Activated T-helper 17 cell treated with anti-CD3 and anti-CD28 coated beads, Interleukin-2, amount 50 U/mL, for 72 hours (primary cell): Measurements from ENCODE around the gene FGF1. TPM values are rescaled to one million over a fixed set of nuclear protein-coding genes. Genes with fewer than 3 reads are reported as not detected.

Experiments
- ATAC-seq: fragments of 150-1000 bp; cut with Tn5 transposase; replicated peaks from 2 replicates; pipeline ENCODE4 v1.10.0; 2021; ENCODE audit warnings: mild to moderate bottlenecking, moderate library complexity
- H3K27ac Mint-ChIP-seq: one replicate; pipeline ENCODE4 v1.8.0; 2022; ENCODE audit warnings: mixed read lengths
- H3K27me3 Mint-ChIP-seq: one replicate; pipeline ENCODE4 v1.8.0; 2022; ENCODE audit warnings: mixed read lengths
- H3K36me3 Mint-ChIP-seq: one replicate; pipeline ENCODE4 v1.8.0; 2022; ENCODE audit warnings: low read depth, mild to moderate bottlenecking, mixed read lengths
- H3K4me1 Mint-ChIP-seq: one replicate; pipeline ENCODE4 v1.8.0; 2022; ENCODE audit warnings: mixed read lengths
- H3K4me3 Mint-ChIP-seq: one replicate; pipeline ENCODE4 v1.8.0; 2022; ENCODE audit warnings: mild to moderate bottlenecking, mixed read lengths
- H3K9me3 Mint-ChIP-seq: one replicate; pipeline ENCODE4 v1.8.0; 2022; ENCODE audit warnings: mixed read lengths
- total RNA-seq, 2 donors: library from RNA; stranded (reverse); gene quantifications; one replicate each; pipeline ENCODE4 v1.2.3, GENCODE V29; 2022

The FGF1 gene
- total RNA-seq, 2 donors from 2014 or later = not detected

DNA sequence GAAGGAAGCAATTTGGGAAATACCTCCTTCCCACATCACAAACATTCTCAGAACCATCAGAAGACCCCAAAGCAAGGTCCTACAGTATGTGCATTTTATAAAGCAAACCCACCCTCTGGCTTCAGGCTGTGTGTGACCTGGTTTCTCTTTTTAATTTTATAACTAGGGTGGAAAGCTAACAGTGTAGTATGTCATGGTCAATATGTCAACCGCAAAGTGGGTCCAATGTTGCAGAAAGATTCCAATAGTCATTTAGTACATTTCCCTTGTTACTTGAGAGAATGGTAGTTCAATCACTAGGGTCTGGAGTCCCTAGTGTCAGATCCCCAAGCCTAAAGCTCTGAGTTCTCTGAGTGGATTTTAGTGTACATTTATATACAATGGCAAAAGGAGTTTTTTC is 96.2 kb downstream of the FGF1 start:
- H3K4me1 Mint-ChIP-seq = no peaks in the 10 kb centered on the region
- no peak for ATAC-seq
- H3K4me3 Mint-ChIP-seq = no peak overlapping the region
- no peak overlapping the region for H3K27ac Mint-ChIP-seq
- H3K27me3 Mint-ChIP-seq = peaks cover 10% of the 10 kb centered on the region
- H3K9me3 Mint-ChIP-seq = no peaks in the 10 kb centered on the region
- H3K36me3 Mint-ChIP-seq = no peaks in the 10 kb centered on the region

DNA sequence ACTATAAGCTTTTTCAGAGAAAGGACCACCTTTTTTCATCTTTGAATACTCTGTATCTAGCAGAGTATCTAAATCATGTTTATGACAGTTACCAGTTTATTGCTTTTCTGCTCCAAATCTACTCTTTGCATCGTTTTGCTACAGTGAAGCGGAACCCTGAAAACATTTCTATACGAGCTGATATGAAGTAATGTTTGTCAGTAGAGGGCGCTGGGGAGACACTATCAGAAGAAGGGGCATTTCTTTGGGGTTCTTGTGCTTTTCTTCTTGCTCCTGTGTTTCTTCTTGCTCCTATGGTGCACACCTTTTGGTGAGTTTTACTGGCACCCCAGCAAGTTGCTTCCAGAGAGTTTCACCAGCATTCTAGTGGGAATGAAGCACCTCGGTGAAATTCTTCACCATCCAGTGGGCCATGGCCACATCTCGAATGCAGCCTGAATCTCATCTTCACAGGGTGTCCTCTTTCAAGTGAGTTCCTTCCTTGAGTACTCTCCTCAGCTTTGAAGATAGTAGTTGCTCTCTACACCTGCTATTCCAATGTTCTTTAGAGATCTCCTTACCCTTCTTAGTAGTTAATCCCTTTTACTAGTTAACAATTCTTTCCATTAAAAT is 98.4 kb downstream of the FGF1 start:
- Mint-ChIP-seq H3K4me1 (peaks cover 5% of the 10 kb centered on the region), H3K27me3 (peaks cover 4% of the 10 kb centered on the region), H3K36me3 (no peaks in the 10 kb centered on the region), H3K9me3 (no peaks in the 10 kb centered on the region), H3K27ac (no peak overlapping the region), H3K4me3 (no peak overlapping the region)
- no peak for ATAC-seq

GRCh38 chr5:142586552-142586951 is 99.3 kb downstream of the FGF1 start:
- no peaks in the 10 kb centered on the region for H3K9me3 Mint-ChIP-seq
- H3K27ac Mint-ChIP-seq = no peak overlapping the region
- no peak overlapping the region for H3K4me3 Mint-ChIP-seq
- peaks cover 4% of the 10 kb centered on the region for H3K27me3 Mint-ChIP-seq
- H3K36me3 Mint-ChIP-seq = no peaks in the 10 kb centered on the region
- H3K4me1 Mint-ChIP-seq = peaks cover 11% of the 10 kb centered on the region
- no peak for ATAC-seq

GRCh38 chr5:142585451-142585850 is 100.4 kb downstream of the FGF1 start:
- H3K4me3 Mint-ChIP-seq = no peak overlapping the region
- no peak for ATAC-seq
- H3K27ac Mint-ChIP-seq = no peak overlapping the region
- H3K27me3 Mint-ChIP-seq = peaks cover 2% of the 10 kb centered on the region
- H3K4me1 Mint-ChIP-seq = peaks cover 15% of the 10 kb centered on the region
- H3K36me3 Mint-ChIP-seq = no peaks in the 10 kb centered on the region
- no peaks in the 10 kb centered on the region for H3K9me3 Mint-ChIP-seq

- ATAC-seq = peak; percentile 50
- H3K27ac Mint-ChIP-seq = no peak overlapping the region
- peaks cover 21% of the 10 kb centered on the region for H3K4me1 Mint-ChIP-seq
- H3K4me3 Mint-ChIP-seq = no peak overlapping the region
- H3K27me3 Mint-ChIP-seq = no peaks in the 10 kb centered on the region
- no peaks in the 10 kb centered on the region for H3K36me3 Mint-ChIP-seq
- no peaks in the 10 kb centered on the region for H3K9me3 Mint-ChIP-seq
Measured at GRCh38 chr5:142584891-142585290, 101.0 kb downstream of the FGF1 start.

- no peak overlapping the region for H3K27ac Mint-ChIP-seq
- ATAC-seq = no peak
- no peaks in the 10 kb centered on the region for H3K27me3 Mint-ChIP-seq
- H3K4me1 Mint-ChIP-seq = peaks cover 30% of the 10 kb centered on the region
- no peak overlapping the region for H3K4me3 Mint-ChIP-seq
- H3K9me3 Mint-ChIP-seq = peaks cover 7% of the 10 kb centered on the region
- H3K36me3 Mint-ChIP-seq = no peaks in the 10 kb centered on the region
Measured at GRCh38 chr5:142578161-142578830, 107.6 kb downstream of the FGF1 start.

- no peaks in the 10 kb centered on the region for H3K36me3 Mint-ChIP-seq
Measured at GRCh38 chr5:142576804-142577203, 109.1 kb downstream of the FGF1 start.

GRCh38 chr5:142576303-142576702 is 109.6 kb downstream of the FGF1 start:
- H3K9me3 Mint-ChIP-seq = peaks cover 7% of the 10 kb centered on the region
- ATAC-seq = no peak
- no peak overlapping the region for H3K27ac Mint-ChIP-seq
- peaks cover 16% of the 10 kb centered on the region for H3K4me1 Mint-ChIP-seq
- H3K36me3 Mint-ChIP-seq = no peaks in the 10 kb centered on the region
- no peak overlapping the region for H3K4me3 Mint-ChIP-seq
- H3K27me3 Mint-ChIP-seq = no peaks in the 10 kb centered on the region

More at GRCh38 chr5:142576804-142577203, 109.1 kb downstream of the FGF1 start:
- Mint-ChIP-seq H3K9me3 (peaks cover 7% of the 10 kb centered on the region), H3K27ac (no peak overlapping the region), H3K4me1 (peaks cover 21% of the 10 kb centered on the region), H3K27me3 (no peaks in the 10 kb centered on the region), H3K4me3 (no peak overlapping the region)
- no peak for ATAC-seq

- no peaks in the 10 kb centered on the region for H3K36me3 Mint-ChIP-seq
- peaks cover 4% of the 10 kb centered on the region for H3K4me1 Mint-ChIP-seq
- no peak for ATAC-seq
- no peak overlapping the region for H3K27ac Mint-ChIP-seq
- H3K9me3 Mint-ChIP-seq = no peaks in the 10 kb centered on the region
- H3K27me3 Mint-ChIP-seq = no peaks in the 10 kb centered on the region
- H3K4me3 Mint-ChIP-seq = no peak overlapping the region
Measured at GRCh38 chr5:142572006-142572405, 113.9 kb downstream of the FGF1 start.

DNA sequence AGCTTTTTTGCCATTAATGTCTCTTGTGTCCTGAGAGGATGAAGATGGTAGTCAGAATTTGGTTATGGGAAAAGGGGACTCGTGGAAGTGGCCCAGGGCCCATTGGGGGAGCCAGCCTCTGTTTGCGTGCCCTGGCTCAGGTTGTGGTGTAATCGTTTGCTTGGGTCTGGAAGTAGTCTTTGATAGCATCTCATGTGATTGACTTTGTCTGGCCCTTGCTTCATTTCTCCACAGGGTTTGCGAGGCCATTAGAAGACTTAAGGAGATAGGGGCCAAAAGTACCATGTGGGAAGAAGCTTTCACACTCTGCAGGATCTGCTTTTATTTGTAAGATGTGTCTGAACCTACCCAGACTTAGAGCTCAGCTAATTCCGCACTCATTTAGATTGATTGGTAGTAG is 114.5 kb downstream of the FGF1 start:
- no peak for ATAC-seq
- Mint-ChIP-seq H3K36me3 (no peaks in the 10 kb centered on the region), H3K27me3 (no peaks in the 10 kb centered on the region), H3K4me3 (no peak overlapping the region), H3K27ac (no peak overlapping the region), H3K9me3 (no peaks in the 10 kb centered on the region), H3K4me1 (peaks cover 1% of the 10 kb centered on the region)

GRCh38 chr5:142569905-142570304 is 116.0 kb downstream of the FGF1 start:
- Mint-ChIP-seq H3K27ac (no peak overlapping the region), H3K36me3 (no peaks in the 10 kb centered on the region), H3K27me3 (no peaks in the 10 kb centered on the region), H3K4me3 (no peak overlapping the region), H3K9me3 (no peaks in the 10 kb centered on the region), H3K4me1 (no peaks in the 10 kb centered on the region)
- ATAC-seq = no peak

DNA sequence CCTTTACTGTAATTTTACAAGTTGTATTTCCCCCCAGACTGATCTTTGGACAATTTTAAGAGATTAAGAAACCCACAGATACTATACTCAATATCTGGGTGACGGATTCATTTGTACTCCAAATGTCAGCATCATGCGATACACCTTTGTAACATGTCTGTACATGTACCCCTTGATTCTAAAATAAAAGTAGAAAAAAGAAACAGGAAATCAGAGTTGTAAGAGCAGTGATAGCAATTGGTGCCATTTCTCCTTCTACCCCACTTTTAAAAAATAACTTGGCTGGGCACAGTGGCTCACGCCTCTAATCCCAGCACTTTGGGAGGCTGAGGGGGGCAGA is 116.9 kb downstream of the FGF1 start:
- no peaks in the 10 kb centered on the region for H3K9me3 Mint-ChIP-seq
- H3K36me3 Mint-ChIP-seq = no peaks in the 10 kb centered on the region
- H3K4me1 Mint-ChIP-seq = no peaks in the 10 kb centered on the region
- no peak overlapping the region for H3K4me3 Mint-ChIP-seq
- H3K27ac Mint-ChIP-seq = peak overlapping the region; percentile 36
- no peak for ATAC-seq
- no peaks in the 10 kb centered on the region for H3K27me3 Mint-ChIP-seq

GRCh38 chr5:142568283-142568995 is 117.5 kb downstream of the FGF1 start:
- Mint-ChIP-seq H3K27me3 (peaks cover 3% of the 10 kb centered on the region), H3K27ac (peak overlapping the region; percentile 36), H3K4me1 (no peaks in the 10 kb centered on the region), H3K9me3 (no peaks in the 10 kb centered on the region), H3K4me3 (no peak overlapping the region), H3K36me3 (no peaks in the 10 kb centered on the region)
- ATAC-seq = no peak

GRCh38 chr5:142561486-142562097 is 124.3 kb downstream of the FGF1 start:
- no peak for ATAC-seq
- Mint-ChIP-seq H3K36me3 (no peaks in the 10 kb centered on the region), H3K9me3 (no peaks in the 10 kb centered on the region), H3K27me3 (peaks cover 3% of the 10 kb centered on the region), H3K4me1 (no peaks in the 10 kb centered on the region), H3K4me3 (no peak overlapping the region), H3K27ac (no peak overlapping the region)

- Mint-ChIP-seq H3K27me3 (peaks cover 6% of the 10 kb centered on the region), H3K4me3 (no peak overlapping the region), H3K4me1 (no peaks in the 10 kb centered on the region), H3K36me3 (no peaks in the 10 kb centered on the region), H3K9me3 (no peaks in the 10 kb centered on the region), H3K27ac (no peak overlapping the region)
- ATAC-seq = no peak
Measured at GRCh38 chr5:142561029-142561428, 124.9 kb downstream of the FGF1 start.
